ENCODE data around the gene HAUS8. TPM values are rescaled to one million over a fixed set of nuclear protein-coding genes. Genes with fewer than 3 reads are reported as not detected.

Gene HAUS8
- total RNA-seq, 1 donor from 2014 or later: 8.2 TPM

DNA sequence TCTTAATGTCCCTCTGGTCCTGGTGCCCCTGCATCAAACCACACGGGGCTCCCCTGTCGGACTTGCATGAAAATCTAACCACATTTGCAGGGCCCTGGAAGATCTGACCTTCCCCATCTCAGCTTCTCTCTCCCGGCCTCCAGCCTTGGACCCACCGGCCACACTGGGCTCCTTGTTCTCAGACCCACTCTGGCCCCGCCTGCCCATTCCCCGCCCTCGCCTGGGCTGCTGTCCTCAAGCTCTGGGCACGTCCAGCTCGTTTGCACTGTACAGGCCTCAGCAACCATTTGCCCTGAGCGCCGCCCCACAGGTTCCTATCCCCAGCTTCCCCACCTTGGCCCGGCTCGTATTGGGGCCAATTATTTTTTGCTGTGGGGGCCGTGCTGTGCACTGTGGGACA is 10.9 kb upstream of the HAUS8 start:
- H3K36me3 Mint-ChIP-seq (ENCODE audit: low read depth): peaks cover 2% of the 10 kb centered on the region
- peaks cover 55% of the 10 kb centered on the region for H3K4me1 Mint-ChIP-seq (ENCODE audit: low read depth)
- no peaks in the 10 kb centered on the region for H3K27me3 Mint-ChIP-seq (ENCODE audit: low read depth)
- no peak overlapping the region for H3K4me3 Mint-ChIP-seq (ENCODE audit: unreplicated experiment)
- H3K9me3 Mint-ChIP-seq (ENCODE audit: low read depth): no peaks in the 10 kb centered on the region
- TF ChIP-seq, protein P1, sequence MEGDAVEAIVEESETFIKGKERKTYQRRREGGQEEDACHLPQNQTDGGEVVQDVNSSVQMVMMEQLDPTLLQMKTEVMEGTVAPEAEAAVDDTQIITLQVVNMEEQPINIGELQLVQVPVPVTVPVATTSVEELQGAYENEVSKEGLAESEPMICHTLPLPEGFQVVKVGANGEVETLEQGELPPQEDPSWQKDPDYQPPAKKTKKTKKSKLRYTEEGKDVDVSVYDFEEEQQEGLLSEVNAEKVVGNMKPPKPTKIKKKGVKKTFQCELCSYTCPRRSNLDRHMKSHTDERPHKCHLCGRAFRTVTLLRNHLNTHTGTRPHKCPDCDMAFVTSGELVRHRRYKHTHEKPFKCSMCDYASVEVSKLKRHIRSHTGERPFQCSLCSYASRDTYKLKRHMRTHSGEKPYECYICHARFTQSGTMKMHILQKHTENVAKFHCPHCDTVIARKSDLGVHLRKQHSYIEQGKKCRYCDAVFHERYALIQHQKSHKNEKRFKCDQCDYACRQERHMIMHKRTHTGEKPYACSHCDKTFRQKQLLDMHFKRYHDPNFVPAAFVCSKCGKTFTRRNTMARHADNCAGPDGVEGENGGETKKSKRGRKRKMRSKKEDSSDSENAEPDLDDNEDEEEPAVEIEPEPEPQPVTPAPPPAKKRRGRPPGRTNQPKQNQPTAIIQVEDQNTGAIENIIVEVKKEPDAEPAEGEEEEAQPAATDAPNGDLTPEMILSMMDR (IDR thresholded peaks at IDR 0.05): no peak
- H3K27ac Mint-ChIP-seq (ENCODE audit: unreplicated experiment): peak overlapping the region; percentile 12
- DNase-seq (ENCODE audit: low spot score): no peak

DNA sequence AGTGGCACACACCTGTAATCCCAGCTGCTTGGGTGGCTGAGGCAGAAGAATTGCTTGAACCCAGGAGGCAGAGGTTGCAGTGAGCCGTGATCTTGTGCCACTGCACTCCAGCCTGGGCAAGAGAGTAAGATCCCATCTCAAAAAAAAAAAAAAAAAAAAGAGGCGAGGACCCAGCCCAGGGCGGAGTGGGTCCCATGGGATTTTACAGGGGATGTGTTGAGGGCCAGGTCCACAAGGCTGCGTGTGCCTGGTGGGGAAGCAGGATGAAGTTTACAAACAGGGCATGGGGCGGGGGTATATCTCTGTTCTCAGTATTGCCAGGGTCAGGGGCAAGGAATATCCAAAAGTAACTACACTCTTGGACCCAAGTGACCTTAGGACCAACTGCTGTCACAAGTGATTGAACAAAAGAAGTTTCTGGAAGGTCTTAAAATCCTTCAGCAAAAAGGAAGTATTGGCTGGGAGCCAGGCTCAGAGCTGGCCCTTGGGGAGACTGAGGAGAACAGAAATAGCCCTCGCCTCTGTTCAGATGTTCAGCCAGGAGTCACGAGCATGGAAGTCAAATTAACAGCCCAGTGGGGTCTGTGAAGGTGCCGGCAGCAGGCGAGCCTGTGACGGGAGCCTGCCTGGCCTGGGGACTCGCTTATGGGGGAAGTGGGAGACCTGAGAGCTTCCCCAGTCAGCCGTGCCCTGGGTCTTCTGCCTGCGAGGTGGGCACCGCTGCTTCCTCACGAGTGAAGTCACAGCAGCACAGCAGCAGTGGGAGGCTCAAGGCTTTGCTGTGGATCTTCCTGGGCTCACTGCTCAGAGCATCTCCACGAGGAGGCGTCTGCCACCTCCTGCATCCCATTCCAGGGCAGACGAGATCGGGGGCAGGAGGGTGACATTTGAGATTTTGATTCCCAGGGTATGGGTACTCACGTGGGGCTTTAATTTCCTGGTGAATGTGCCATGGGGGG is 6.7 kb upstream of the HAUS8 start:
- no peak for DNase-seq (ENCODE audit: low spot score)
- TF ChIP-seq, protein P1 (IDR thresholded peaks at IDR 0.05): no peak
- H3K4me3 Mint-ChIP-seq (ENCODE audit: unreplicated experiment): no peak overlapping the region
- H3K9me3 Mint-ChIP-seq (ENCODE audit: low read depth): no peaks in the 10 kb centered on the region
- peaks cover 56% of the 10 kb centered on the region for H3K4me1 Mint-ChIP-seq (ENCODE audit: low read depth)
- peaks cover 2% of the 10 kb centered on the region for H3K36me3 Mint-ChIP-seq (ENCODE audit: low read depth)
- H3K27me3 Mint-ChIP-seq (ENCODE audit: low read depth): no peaks in the 10 kb centered on the region
- peak overlapping the region; percentile 78 for H3K27ac Mint-ChIP-seq (ENCODE audit: unreplicated experiment)

DNA sequence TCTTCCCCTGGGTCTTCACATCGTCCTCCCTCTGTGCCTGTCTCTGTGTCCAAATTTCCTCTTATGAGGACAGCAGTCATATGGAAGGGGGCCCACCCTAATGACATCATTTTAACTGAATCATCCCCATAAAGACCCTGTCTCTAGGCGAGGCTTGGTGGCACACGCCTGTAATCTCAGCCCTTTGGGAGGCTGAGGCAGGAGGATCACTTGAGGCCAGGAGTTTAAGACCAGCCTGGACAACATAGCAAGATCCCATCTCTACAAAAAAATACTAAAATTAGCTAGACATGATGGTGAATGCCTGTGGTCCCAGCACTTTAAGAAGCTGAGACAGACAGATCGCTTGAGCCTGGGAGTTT is 5.2 kb upstream of the HAUS8 start:
- H3K4me1 Mint-ChIP-seq (ENCODE audit: low read depth): peaks cover 57% of the 10 kb centered on the region
- peak overlapping the region; percentile 71 for H3K4me3 Mint-ChIP-seq (ENCODE audit: unreplicated experiment)
- H3K27ac Mint-ChIP-seq (ENCODE audit: unreplicated experiment): peak overlapping the region; percentile 97
- DNase-seq (ENCODE audit: low spot score): no peak
- no peaks in the 10 kb centered on the region for H3K9me3 Mint-ChIP-seq (ENCODE audit: low read depth)
- no peaks in the 10 kb centered on the region for H3K27me3 Mint-ChIP-seq (ENCODE audit: low read depth)
- TF ChIP-seq, protein P1 (IDR thresholded peaks at IDR 0.05): peak; percentile 44
- H3K36me3 Mint-ChIP-seq (ENCODE audit: low read depth): no peaks in the 10 kb centered on the region

DNA sequence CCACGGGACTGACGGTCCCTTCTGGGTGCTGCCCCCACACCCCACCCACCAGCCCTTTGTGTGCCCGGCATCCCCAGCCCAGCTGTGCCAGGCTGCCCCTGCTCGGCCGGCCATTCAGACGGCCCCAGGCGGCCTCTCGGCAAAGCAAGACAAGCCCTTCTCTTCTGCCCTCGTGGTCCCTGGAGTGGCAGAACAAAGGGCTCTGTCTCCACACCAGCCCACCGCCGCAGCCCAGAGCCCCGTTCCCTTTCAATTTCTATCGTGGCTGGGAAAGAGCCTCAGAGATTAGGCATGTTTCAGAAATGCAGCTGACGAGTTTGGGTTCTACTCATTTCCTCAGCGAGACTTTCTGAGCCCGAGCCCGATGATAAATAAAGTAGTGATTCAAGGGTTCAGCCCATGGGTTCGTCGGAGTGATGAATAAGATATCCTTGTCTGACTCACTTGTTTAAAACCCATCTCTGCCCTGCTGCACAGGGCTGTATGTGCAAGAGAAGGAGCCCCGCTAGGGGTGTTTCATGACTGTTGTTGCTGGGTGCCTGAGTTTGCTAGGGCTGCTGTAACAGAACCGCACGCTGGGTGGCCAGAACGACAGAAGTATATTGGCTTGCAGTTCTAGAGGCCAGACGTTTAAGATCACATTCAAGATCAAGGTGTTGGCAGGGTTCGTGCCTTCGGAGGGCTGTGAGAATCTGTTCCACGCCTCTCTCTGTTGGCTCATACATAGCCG is 4.6 kb upstream of the HAUS8 start:
- H3K36me3 Mint-ChIP-seq (ENCODE audit: low read depth): no peaks in the 10 kb centered on the region
- DNase-seq (ENCODE audit: low spot score): no peak
- H3K27ac Mint-ChIP-seq (ENCODE audit: unreplicated experiment): peak overlapping the region; percentile 97
- no peaks in the 10 kb centered on the region for H3K9me3 Mint-ChIP-seq (ENCODE audit: low read depth)
- peaks cover 57% of the 10 kb centered on the region for H3K4me1 Mint-ChIP-seq (ENCODE audit: low read depth)
- peak overlapping the region; percentile 71 for H3K4me3 Mint-ChIP-seq (ENCODE audit: unreplicated experiment)
- TF ChIP-seq, protein P1 (IDR thresholded peaks at IDR 0.05): peak; percentile 81
- no peaks in the 10 kb centered on the region for H3K27me3 Mint-ChIP-seq (ENCODE audit: low read depth)

DNA sequence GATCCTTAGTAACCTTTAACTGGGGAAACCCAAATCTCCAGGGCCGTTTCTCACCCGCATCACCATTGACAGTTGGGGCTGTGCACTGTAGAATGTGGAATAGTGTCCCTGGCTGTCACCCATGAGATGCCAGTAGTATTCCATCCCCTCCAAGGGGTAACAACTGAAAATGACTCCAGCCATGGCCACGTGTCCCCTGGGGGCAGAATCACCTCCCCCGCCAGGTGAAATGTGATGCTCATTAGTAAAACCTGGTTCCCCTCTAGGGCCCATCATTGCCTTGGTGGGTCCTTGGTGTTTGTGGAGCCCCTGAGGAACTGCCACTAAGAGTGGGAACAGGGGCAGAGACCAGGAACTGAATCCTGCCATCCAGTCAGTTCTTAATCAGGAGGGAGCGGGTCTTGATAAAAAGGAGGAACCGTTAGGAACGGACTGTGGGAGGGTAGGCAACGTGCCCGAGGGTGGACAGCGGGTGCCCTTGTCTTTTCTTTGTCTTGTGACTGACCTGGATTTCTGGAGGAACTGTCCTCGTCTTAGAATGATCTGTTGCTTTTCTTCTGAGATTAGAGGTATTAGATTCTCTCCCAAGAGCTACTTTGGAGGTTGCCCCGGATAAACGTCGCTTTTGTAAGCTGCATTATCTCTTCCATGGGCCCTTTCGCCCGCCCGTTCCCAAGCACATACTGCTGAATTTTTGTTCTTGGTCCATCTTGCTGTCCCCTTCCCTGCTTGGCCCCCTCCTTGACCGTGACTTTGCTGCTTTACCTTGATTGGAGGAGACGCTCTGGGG is 3.9 kb upstream of the HAUS8 start:
- TF ChIP-seq, protein P1 (IDR thresholded peaks at IDR 0.05): no peak
- H3K9me3 Mint-ChIP-seq (ENCODE audit: low read depth): no peaks in the 10 kb centered on the region
- peaks cover 65% of the 10 kb centered on the region for H3K4me1 Mint-ChIP-seq (ENCODE audit: low read depth)
- H3K27ac Mint-ChIP-seq (ENCODE audit: unreplicated experiment): peak overlapping the region; percentile 97
- DNase-seq (ENCODE audit: low spot score): no peak
- peak overlapping the region; percentile 71 for H3K4me3 Mint-ChIP-seq (ENCODE audit: unreplicated experiment)
- H3K36me3 Mint-ChIP-seq (ENCODE audit: low read depth): no peaks in the 10 kb centered on the region
- H3K27me3 Mint-ChIP-seq (ENCODE audit: low read depth): no peaks in the 10 kb centered on the region

Data from chondrocyte (in vitro differentiated cells).